GM06990 (cell line): ENCODE measurements around the gene CTIF.

Experiments
- DNase-seq: peaks from one replicate; pipeline ENCODE4 v3.0.0-alpha.2; 2011; ENCODE audit not compliant: insufficient read length; ENCODE audit errors: extremely low read depth
- H3K27me3 ChIP-seq: replicated peaks from 2 replicates; pipeline ENCODE4 v1.6.0; 2011; ENCODE audit warnings: low read length; ENCODE audit not compliant: control insufficient read depth, insufficient read depth
- H3K36me3 ChIP-seq: 2 replicates; pipeline ENCODE4 v1.5.1; 2011; ENCODE audit warnings: low read length; ENCODE audit not compliant: control insufficient read depth, insufficient read depth
- H3K4me3 ChIP-seq: replicated peaks from 2 replicates; pipeline ENCODE4 v1.5.1; 2011; ENCODE audit warnings: low read depth, mild to moderate bottlenecking, control low read depth, low read length
- TF ChIP-seq, protein P1 (sequence below): IDR thresholded peaks from 2 replicates; pipeline ENCODE4 v1.5.1; 2011; ENCODE audit warnings: low read length, control low read depth, mild to moderate bottlenecking, inconsistent platforms; ENCODE audit not compliant: insufficient read depth, poor library complexity, severe bottlenecking

CTIF gene

DNA sequence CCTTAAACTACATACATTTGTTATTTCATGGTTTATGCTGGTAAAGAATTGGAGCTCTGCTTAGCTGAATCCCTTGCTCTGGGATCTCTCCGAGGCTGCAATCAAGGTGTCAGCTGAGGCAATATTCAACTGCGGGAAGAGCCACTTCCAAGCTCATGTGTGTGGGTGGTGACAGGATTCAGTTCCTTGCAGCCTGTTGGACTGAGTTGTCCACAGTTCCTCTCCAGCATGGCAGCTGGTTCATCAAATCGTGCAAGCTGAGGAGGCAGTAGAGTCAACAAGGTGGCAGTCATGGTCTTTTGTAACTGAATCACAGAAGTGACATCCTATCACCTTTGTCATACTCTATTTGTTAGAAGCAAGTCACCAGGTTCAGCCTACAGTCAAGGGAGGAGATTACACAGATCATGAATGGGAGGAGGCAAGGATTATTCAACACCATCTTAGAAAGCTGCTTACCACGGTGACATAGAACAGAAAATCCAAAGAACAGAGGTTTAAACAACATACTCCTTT, 56.9 kb downstream of the CTIF start:
- TF ChIP-seq, protein P1, sequence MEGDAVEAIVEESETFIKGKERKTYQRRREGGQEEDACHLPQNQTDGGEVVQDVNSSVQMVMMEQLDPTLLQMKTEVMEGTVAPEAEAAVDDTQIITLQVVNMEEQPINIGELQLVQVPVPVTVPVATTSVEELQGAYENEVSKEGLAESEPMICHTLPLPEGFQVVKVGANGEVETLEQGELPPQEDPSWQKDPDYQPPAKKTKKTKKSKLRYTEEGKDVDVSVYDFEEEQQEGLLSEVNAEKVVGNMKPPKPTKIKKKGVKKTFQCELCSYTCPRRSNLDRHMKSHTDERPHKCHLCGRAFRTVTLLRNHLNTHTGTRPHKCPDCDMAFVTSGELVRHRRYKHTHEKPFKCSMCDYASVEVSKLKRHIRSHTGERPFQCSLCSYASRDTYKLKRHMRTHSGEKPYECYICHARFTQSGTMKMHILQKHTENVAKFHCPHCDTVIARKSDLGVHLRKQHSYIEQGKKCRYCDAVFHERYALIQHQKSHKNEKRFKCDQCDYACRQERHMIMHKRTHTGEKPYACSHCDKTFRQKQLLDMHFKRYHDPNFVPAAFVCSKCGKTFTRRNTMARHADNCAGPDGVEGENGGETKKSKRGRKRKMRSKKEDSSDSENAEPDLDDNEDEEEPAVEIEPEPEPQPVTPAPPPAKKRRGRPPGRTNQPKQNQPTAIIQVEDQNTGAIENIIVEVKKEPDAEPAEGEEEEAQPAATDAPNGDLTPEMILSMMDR = no peak
- no peak for DNase-seq
- Histone ChIP-seq H3K4me3 (no peak overlapping the region), H3K27me3 (no peaks in the 10 kb centered on the region), H3K36me3 (no peaks in the 10 kb centered on the region)

DNA sequence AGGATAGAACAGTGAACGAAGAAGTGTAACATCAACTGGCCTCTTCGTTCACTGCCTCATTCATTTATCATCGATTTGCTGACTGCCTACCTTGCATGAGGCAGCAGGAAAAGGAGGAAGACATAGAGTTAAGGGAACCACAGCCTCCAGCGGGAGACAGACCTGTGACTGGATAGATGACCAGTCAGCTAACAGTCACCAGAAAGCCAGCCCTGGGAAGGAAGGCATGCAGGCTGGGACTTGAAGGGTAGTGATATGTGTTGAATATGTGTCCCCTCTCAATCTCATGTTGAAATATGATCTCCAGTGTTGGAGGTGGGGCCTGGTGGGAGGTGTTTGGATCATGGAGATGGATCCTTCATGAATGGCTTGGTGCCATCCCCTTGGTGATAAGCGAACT, 58.3 kb downstream of the CTIF start:
- Histone ChIP-seq H3K27me3 (no peaks in the 10 kb centered on the region), H3K36me3 (no peaks in the 10 kb centered on the region), H3K4me3 (no peak overlapping the region)
- TF ChIP-seq, protein P1 = no peak
- no peak for DNase-seq

DNA sequence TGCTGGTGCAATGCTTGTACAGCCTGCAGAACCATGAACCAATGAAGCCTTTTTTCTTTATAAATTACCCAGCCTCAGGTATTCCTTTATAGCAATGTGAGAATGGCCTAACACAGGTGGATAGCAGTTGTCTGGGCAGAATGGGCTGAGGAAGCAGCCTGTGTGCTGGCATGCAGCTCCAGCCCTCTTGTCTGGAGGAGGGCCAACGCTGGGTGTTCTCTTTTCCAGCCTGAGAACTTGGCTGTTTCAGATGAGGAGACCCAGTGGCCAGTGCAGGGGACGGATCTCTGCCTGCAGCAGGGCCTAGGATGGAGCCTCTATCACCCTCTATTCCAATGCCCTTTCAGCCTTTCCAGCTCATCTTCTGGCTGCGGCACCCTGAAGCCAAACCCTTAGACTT, 58.8 kb downstream of the CTIF start:
- TF ChIP-seq, protein P1 = no peak
- Histone ChIP-seq H3K27me3 (no peaks in the 10 kb centered on the region), H3K4me3 (no peak overlapping the region), H3K36me3 (no peaks in the 10 kb centered on the region)
- no peak for DNase-seq

DNA sequence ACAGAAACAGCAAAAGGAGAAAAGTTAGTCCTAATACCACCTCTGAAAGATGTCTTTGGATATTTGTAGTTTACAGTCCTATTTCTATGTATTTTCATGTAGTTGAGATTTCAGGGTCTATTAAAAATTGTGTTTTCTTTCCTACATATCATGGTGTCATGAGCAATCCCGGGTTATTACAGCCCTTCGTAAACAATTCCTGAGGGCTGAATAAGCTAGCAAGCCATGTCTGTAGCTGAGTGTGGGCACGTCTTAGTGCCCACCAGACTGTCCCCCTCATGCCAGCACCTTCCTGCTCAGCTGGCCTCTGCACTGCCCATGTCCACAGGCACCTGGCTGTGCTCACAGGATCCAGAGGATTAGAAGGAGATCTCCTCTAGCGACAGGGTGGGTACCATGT, 60.6 kb downstream of the CTIF start:
- H3K4me3 ChIP-seq = no peak overlapping the region
- TF ChIP-seq, protein P1 = no peak
- no peaks in the 10 kb centered on the region for H3K36me3 ChIP-seq
- no peak for DNase-seq
- H3K27me3 ChIP-seq = no peaks in the 10 kb centered on the region

DNA sequence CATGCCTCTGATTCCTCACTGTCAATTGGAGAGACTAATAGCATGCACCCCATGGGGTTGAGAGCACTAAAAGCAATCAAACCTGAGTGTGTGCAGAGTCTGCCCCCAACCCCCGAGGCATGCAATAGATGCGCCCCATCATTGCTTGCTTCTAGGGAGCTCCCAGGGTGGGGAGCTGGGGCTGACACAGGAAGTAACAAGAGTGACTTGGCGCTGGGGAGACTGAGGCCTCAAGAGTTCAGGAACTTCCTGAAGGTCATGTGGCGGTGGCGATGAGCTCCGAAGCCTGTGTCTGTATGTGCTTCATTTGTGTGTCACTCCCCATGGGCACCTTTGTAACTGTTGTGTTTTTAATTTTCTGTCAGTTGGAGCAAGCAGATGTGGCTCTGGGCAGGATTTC, 61.2 kb downstream of the CTIF start:
- TF ChIP-seq, protein P1 = no peak
- no peaks in the 10 kb centered on the region for H3K27me3 ChIP-seq

DNA sequence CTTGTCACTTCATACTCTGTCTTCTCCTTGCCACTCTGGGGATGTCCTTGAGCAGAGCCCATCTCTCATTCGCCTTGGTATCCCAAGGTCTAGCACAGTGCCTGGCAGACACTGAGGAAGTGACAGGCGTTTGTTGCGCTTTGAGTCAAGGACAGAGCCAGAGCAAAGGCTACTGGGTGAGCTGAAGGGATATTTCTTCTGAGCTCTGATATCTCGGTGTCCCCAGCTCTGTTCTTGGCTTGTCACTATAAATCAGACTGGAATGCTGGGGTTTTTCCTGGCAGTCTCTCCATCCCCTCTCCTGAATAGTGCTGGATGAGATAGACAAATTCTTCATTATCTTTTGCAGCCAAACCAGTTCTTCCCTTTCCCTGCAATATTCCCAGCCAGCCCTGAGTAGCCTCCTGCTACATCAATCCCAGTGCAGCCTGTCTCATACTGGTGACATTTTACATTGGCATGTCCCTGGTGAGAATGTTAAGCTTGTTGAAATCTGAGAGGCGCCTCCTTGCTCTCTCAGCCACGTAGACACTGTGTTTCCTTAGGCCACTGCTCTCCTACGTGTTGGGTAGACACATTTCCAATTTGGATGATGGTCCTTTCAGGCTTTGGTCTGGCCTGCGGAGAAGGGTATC, 61.7 kb downstream of the CTIF start:
- no peak overlapping the region for H3K4me3 ChIP-seq
- no peaks in the 10 kb centered on the region for H3K36me3 ChIP-seq
- TF ChIP-seq, protein P1 = no peak
- no peaks in the 10 kb centered on the region for H3K27me3 ChIP-seq
- no peak for DNase-seq

More for the DNA sequence above, 61.2 kb downstream of the CTIF start:
- Histone ChIP-seq H3K4me3 (no peak overlapping the region), H3K36me3 (no peaks in the 10 kb centered on the region)
- DNase-seq = no peak
